Mucosa of rectum (tissue), 2 donors: Measurements from ENCODE around the gene TBCC.
A peak's percentile ranks its signal among the peaks of the same experiment; 100 is the strongest.
"Not testable (repeated sequence)": the region's sequence is repeated elsewhere in the genome, so short reads cannot be mapped to it uniquely, and the experiment has no call there.

Experiments used
- H3K27ac ChIP-seq, 2 donors: one replicate each; pipeline ENCODE4 v1.7.0; 2013; ENCODE audit warnings: inconsistent platforms in 2 of 2, low read depth in 2 of 2, low read length in 2 of 2
- H3K27me3 ChIP-seq, 2 donors: one replicate each; pipeline ENCODE4 v1.7.0; 2013; ENCODE audit warnings: low read length in 2 of 2; ENCODE audit not compliant: control insufficient read depth in 2 of 2, insufficient read depth in 2 of 2
- H3K36me3 ChIP-seq, 2 donors: one replicate each; pipeline ENCODE4 v1.7.0; 2013; ENCODE audit warnings: low read length in 2 of 2; ENCODE audit not compliant: control insufficient read depth in 2 of 2, insufficient read depth in 2 of 2
- H3K4me1 ChIP-seq, 2 donors: one replicate each; pipeline ENCODE4 v1.7.0; 2013; ENCODE audit warnings: low read length in 2 of 2, mild to moderate bottlenecking in 1 of 2; ENCODE audit not compliant: control insufficient read depth in 2 of 2, insufficient read depth in 2 of 2
- H3K4me3 ChIP-seq, 2 donors: one replicate each; pipeline ENCODE4 v1.7.0; 2013; ENCODE audit warnings: low read length in 2 of 2
- H3K9ac ChIP-seq, 2 donors: one replicate each; pipeline ENCODE4 v1.7.0; 2013; ENCODE audit warnings: low read length in 2 of 2, low read depth in 1 of 2, mild to moderate bottlenecking in 1 of 2
- H3K9me3 ChIP-seq, 2 donors: one replicate each; pipeline ENCODE4 v1.7.0; 2013; ENCODE audit warnings: low read length in 2 of 2; ENCODE audit not compliant: control insufficient read depth in 2 of 2
- donor health status: healthy.
- donor health status: Normal muscosa, but diverticular disease.

The TBCC gene

GRCh38 chr6:42783876-42784642 is 38.2 kb upstream of the TBCC start:
- H3K4me3 ChIP-seq, result peak overlapping the region; percentile 84 to 98
- H3K4me1 ChIP-seq, result peaks cover 13 to 19% of the 10 kb centered on the region in 2 donors
- H3K27me3 ChIP-seq, result no peaks in the 10 kb centered on the region
- peaks cover 0 to 7% of the 10 kb centered on the region in 2 donors for H3K36me3 ChIP-seq
- no peaks in the 10 kb centered on the region for H3K9me3 ChIP-seq
- H3K27ac ChIP-seq, result peak overlapping the region; percentile 99
- peak overlapping the region; percentile 100 for H3K9ac ChIP-seq

GRCh38 chr6:42783177-42783875 is 37.4 kb upstream of the TBCC start:
- H3K4me3 ChIP-seq, result peak overlapping the region; percentile 84 to 98
- H3K27ac ChIP-seq, result peak overlapping the region; percentile 99
- H3K27me3 ChIP-seq, result no peaks in the 10 kb centered on the region
- H3K4me1 ChIP-seq, result peaks cover 18 to 25% of the 10 kb centered on the region in 2 donors
- H3K36me3 ChIP-seq, result peaks cover 0 to 2% of the 10 kb centered on the region in 2 donors
- H3K9me3 ChIP-seq, result no peaks in the 10 kb centered on the region
- peak overlapping the region; percentile 100 for H3K9ac ChIP-seq

GRCh38 chr6:42782689-42783176 is 36.8 kb upstream of the TBCC start:
- no peaks in the 10 kb centered on the region for H3K36me3 ChIP-seq
- H3K27me3 ChIP-seq, result no peaks in the 10 kb centered on the region
- peak overlapping the region; percentile 84 to 98 for H3K4me3 ChIP-seq
- peak overlapping the region; percentile 99 for H3K27ac ChIP-seq
- peak overlapping the region; percentile 100 for H3K9ac ChIP-seq
- H3K4me1 ChIP-seq, result peaks cover 23 to 28% of the 10 kb centered on the region in 2 donors
- no peaks in the 10 kb centered on the region for H3K9me3 ChIP-seq

DNA sequence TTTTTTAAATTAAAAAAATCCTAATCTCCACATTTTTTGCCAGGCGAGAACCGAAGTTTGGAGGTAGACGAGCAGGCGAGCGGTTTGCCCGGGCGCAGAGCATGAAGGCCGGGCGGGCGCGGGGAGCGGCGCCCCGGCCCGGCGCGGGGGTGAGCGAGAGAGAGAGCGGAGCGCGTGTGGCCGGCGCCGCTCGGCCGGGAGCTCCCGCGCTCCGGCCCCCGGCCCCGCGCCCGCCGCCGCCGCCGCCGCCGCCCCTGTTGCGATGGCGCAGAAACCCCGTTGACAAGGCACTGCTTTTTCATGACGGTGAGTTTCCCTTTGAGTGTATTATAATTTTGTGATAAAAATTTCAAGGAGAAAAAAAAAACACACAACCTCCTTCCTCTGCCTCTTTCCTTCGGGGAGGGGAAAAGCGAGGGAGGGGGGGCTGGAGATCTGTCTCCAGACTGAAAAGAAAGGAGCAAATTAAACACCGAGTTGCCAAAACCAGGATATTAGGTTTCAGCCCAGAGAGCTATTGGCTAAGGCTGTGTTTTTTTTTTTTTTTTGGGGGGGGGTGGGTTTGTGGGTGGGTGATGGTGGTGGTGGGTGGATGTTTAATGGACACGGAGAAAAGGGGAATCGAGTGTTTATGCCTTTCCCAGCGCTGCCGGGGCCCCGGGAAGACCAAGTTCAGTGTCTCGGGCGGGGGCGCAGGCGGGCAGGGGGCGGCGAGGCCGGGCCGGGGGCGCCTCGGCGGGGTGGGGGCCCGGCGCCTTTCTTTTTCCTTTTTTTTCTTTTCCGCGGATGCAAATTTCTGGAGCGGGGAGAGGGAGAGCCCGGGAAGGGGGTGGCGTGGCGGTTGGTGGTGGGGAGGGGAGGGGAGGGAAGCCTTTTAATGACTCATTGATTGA is 36.1 kb upstream of the TBCC start, which contains the start of gene BICRAL:
Gene BICRAL (plus strand): TSS at position 257 of the 893 bp plus-strand sequence. CDS start 39,971 bp downstream, outside the sequence.
- H3K9me3 ChIP-seq, result no peaks in the 10 kb centered on the region
- peaks cover 25 to 31% of the 10 kb centered on the region in 2 donors for H3K4me1 ChIP-seq
- peak within 1 kb of the TSS; percentile 100 for H3K9ac ChIP-seq
- H3K4me3 ChIP-seq, result peak within 1 kb of the TSS; percentile 84 to 98
- H3K27me3 ChIP-seq, result no peaks in the 10 kb centered on the region
- H3K27ac ChIP-seq, result peak within 1 kb of the TSS; percentile 99
- H3K36me3 ChIP-seq, result no peaks in the 10 kb centered on the region

GRCh38 chr6:42781546-42781795 is 35.6 kb upstream of the TBCC start:
- no peaks in the 10 kb centered on the region for H3K9me3 ChIP-seq
- H3K4me3 ChIP-seq, result peak overlapping the region; percentile 72 to 84
- H3K27ac ChIP-seq, result peak overlapping the region; percentile 99
- peaks cover 23 to 34% of the 10 kb centered on the region in 2 donors for H3K4me1 ChIP-seq
- no peaks in the 10 kb centered on the region for H3K36me3 ChIP-seq
- H3K27me3 ChIP-seq, result no peaks in the 10 kb centered on the region
- H3K9ac ChIP-seq, result peak overlapping the region; percentile 68 to 85

- Histone ChIP-seq H3K4me1 (peaks cover 23 to 26% of the 10 kb centered on the region in 2 donors), H3K9ac (no peak overlapping the region), H3K27me3 (no peaks in the 10 kb centered on the region), H3K36me3 (no peaks in the 10 kb centered on the region), H3K4me3 (no peak overlapping the region), H3K9me3 (no peaks in the 10 kb centered on the region), H3K27ac (no peak overlapping the region)
These were observed 33.6 kb upstream of the TBCC start for GRCh38 chr6:42779521-42779920.

DNA sequence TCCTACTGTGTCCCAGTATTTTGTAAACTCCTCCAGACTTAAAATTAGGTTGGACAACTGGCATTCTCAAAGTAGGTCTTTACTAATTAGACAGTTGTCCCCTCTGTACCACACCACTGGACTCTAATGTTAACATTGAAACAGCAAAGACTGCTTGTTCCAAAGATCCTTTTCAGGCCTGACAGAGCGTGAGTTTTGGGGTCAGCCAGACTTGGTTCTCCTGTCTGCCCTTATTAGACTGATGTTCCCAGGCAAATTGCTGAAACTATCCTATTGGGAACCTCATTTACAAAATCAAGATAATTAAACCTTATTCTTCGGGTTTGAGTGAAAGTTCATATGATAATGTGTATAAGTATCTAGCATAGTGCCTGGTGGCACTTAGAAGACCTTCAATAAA is 32.2 kb upstream of the TBCC start:
- H3K36me3 ChIP-seq, result no peaks in the 10 kb centered on the region
- H3K4me1 ChIP-seq, result peaks cover 23 to 32% of the 10 kb centered on the region in 2 donors
- H3K4me3 ChIP-seq, result no peak overlapping the region
- no peaks in the 10 kb centered on the region for H3K27me3 ChIP-seq
- no peak overlapping the region for H3K9ac ChIP-seq
- H3K27ac ChIP-seq, result peak overlapping the region in 1 of 2 donors; percentile 56
- H3K9me3 ChIP-seq, result no peaks in the 10 kb centered on the region

DNA sequence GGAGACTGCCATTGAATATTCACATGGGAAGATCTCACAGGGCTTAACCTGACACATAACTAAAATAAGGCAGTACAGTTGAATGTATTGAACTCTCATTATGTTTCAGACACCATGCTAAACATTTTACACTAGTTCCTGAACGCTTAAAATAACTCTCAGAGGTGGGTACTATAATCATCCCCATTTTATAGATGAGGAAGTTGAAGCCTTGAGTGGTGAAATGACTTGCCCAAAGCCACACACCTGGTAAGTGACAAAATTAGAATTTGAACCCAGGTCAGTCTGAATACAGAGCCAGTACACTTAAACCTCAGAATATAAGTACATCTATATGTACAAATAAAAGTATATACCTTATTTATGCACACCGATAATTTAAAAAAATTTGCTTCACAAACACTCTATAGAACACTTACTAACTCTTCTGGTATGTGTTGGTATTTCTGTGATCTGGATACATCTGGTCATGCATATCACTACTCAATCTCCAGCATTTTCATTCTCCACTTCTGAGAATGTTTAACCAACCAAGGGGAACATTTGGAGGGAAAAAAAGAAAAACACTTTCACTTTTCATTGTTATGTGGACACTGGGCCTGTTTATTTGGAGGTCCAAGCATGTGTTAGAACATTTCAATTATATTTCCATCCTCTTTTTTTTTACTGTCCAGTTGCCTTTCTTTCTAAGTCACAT is 31.4 kb upstream of the TBCC start:
- H3K27me3 ChIP-seq, result no peaks in the 10 kb centered on the region
- no peaks in the 10 kb centered on the region for H3K36me3 ChIP-seq
- no peak overlapping the region for H3K9ac ChIP-seq
- peak overlapping the region; percentile 11 to 54 for H3K27ac ChIP-seq
- H3K4me1 ChIP-seq, result peaks cover 25 to 33% of the 10 kb centered on the region in 2 donors
- H3K4me3 ChIP-seq, result no peak overlapping the region
- no peaks in the 10 kb centered on the region for H3K9me3 ChIP-seq

DNA sequence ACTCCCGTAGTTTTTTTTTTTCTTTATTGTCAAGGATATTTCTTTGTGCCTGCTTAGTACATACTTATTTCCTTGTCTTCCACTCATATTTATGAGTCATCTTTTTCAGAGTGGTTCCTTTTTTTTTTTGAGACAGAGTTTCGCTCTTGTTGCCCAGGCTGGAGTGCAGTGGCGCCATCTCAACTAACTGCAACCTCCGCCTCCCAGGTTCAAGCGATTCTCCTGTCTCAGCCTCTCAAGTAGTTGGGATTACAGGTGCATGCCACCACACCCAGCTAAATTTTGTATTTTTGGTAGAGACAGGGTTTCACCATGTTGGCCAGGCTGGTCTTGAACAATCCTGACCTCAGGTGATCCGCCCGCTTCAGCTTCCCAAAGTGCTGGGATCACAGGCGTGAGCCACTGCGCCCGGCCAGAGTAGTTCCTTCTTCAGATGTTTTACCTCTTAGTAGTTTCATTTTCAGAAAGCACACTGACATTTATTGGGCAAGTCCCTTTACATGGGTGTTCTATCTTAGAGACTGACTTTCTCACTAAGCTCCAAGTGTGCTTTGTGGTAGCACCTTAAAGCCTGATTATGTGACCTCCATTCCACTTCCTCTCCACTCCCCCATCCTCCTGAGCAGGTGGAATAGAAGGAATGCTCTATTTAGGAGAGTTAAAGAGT is 29.1 kb upstream of the TBCC start:
- not testable (repeated sequence) for H3K36me3 ChIP-seq, H3K9me3 ChIP-seq, H3K27me3 ChIP-seq, H3K4me3 ChIP-seq
- Histone ChIP-seq H3K9ac (peak overlapping the region; percentile 23 to 43), H3K4me1 (peaks cover 25 to 40% of the 10 kb centered on the region in 2 donors), H3K27ac (peak overlapping the region; percentile 61 to 69)
